HG03060 (cell line): ENCODE results near the gene TEAD2.

Source experiments
- ATAC-seq: cut with Tn5 transposase; IDR thresholded peaks from one replicate; pipeline ENCODE4 v1.9.1; 2021; ENCODE audit warnings: low read depth, moderate number of reproducible peaks; ENCODE audit not compliant: unreplicated experiment

Gene TEAD2

DNA sequence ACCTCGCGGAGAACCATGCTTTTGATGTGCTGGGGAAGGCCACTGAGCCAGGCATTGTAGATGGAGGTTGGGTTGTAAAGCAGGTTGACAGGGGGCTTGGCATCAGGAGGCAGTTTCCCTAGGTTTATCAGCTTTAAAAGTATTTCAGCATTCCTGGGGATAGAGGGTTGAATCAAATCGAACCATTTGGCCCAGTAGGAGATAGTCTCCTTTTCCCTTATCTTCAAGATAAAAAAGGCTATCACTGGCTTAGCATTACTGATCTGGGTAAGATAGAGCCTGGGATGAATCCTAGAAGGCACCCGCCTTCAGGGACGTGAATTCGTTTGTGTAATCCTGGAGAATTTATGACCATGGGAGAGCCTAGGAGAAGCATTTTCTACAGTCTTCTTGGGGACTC lies 67.8 kb downstream of the TEAD2 start:
- ATAC-seq, result no peak
